B cell (primary cell): ENCODE results near the gene SKIC8. TPM values are rescaled to one million over a fixed set of nuclear protein-coding genes. Genes with fewer than 3 reads are reported as not detected.

ENCODE experiments used
- ATAC-seq: fragments of 200-7000 bp; cut with Tn5 transposase; one replicate; pipeline ENCODE4 v1.10.0; 2021; ENCODE audit warnings: low read depth, mild to moderate bottlenecking, moderate number of reproducible peaks, moderate library complexity
- CTCF ChIA-PET: fragments of 350-600 bp; sonication (Branson Sonifier 250); formaldehyde crosslinking; loops from one replicate; lab custom pipeline; 2021; ENCODE audit warnings: antibody characterized with exemption, inconsistent platforms; lab: Charles Lee
- POLR2A ChIA-PET: fragments of 350-600 bp; sonication (Branson Sonifier 250); formaldehyde crosslinking; loops from one replicate; lab custom pipeline; 2021; ENCODE audit warnings: antibody characterized with exemption; lab: Charles Lee
- DNase-seq: peaks from one replicate; pipeline ENCODE4 v3.0.0; 2013
- H2AFZ ChIP-seq: 2 replicates; pipeline ENCODE4 v1.6.1; 2012; ENCODE audit warnings: mild to moderate bottlenecking, low read depth, low read length; ENCODE audit not compliant: insufficient read depth, poor library complexity, severe bottlenecking
- H3K27ac ChIP-seq, 2 donors: 1 replicate in 1 of 2; 2 replicates in 1 of 2; pipeline ENCODE4 v1.5.1; 2012 to 2013; ENCODE audit warnings: low read length in 2 of 2, mild to moderate bottlenecking in 2 of 2, moderate library complexity in 1 of 2
- H3K27me3 ChIP-seq, 4 experiments: fragments of 200-600 bp in 1 of 4; sonication (generic) in 1 of 4; replicated peaks in 1 of 4; 1 replicate in 2 of 4; 2 replicates in 2 of 4; pipeline versions ENCODE4 v1.6.1 to v1.7.0; 2013 to 2016; ENCODE audit warnings: low read length in 3 of 4, mild to moderate bottlenecking in 2 of 4, mixed read lengths in 1 of 4, moderate library complexity in 1 of 4; ENCODE audit not compliant: insufficient read depth in 4 of 4, control insufficient read depth in 3 of 4; ENCODE audit errors: control extremely low read depth in 1 of 4
- H3K36me3 ChIP-seq, 2 experiments: replicated peaks in 1 of 2; 1 replicate in 1 of 2; 2 replicates in 1 of 2; pipeline versions ENCODE4 v1.6.1 to v1.7.1; 2013; ENCODE audit warnings: low read length in 1 of 2; ENCODE audit not compliant: insufficient read depth in 2 of 2, control insufficient read depth in 1 of 2; ENCODE audit errors: control extremely low read depth in 1 of 2, extremely low read depth in 1 of 2
- H3K4me1 ChIP-seq, 2 donors: fragments of 200-600 bp in 1 of 2; sonication (generic) in 1 of 2; 1 replicate in 1 of 2; 2 replicates in 1 of 2; pipeline versions ENCODE4 v1.5.1 to v1.6.1; 2013 to 2017; ENCODE audit warnings: low read length in 2 of 2; ENCODE audit not compliant: control insufficient read depth in 2 of 2, insufficient read depth in 2 of 2
- H3K4me2 ChIP-seq: replicated peaks from 2 replicates; pipeline ENCODE3; 2012; ENCODE audit warnings: mild to moderate bottlenecking, low read depth, low read length; ENCODE audit not compliant: poor library complexity, severe bottlenecking
- H3K4me3 ChIP-seq, 5 experiments: fragments of 200-600 bp in 1 of 5; sonication (generic) in 1 of 5; 1 replicate in 3 of 5; 2 replicates in 2 of 5; pipeline versions ENCODE4 v1.5.1 to v1.7.0; 2011 to 2016; ENCODE audit warnings: low read length in 4 of 5, mild to moderate bottlenecking in 4 of 5, low read depth in 2 of 5, control low read depth in 1 of 5, moderate library complexity in 1 of 5; ENCODE audit not compliant: insufficient read depth in 1 of 5; ENCODE audit errors: control extremely low read depth in 1 of 5, extremely low read depth in 1 of 5
- H3K79me2 ChIP-seq: fragments of 200-600 bp; sonication (generic); one replicate; pipeline ENCODE4 v1.6.0; 2016; ENCODE audit warnings: low read length; ENCODE audit not compliant: control insufficient read depth, insufficient read depth
- H3K9ac ChIP-seq: fragments of 200-600 bp; sonication (generic); 2 replicates; pipeline ENCODE4 v1.6.1; 2017; ENCODE audit warnings: mild to moderate bottlenecking, low read length, moderate library complexity
- H3K9me3 ChIP-seq, 3 donors: one replicate each; pipeline versions ENCODE4 v1.6.1 to v1.7.1; 2013; ENCODE audit warnings: low read length in 2 of 3; ENCODE audit not compliant: control insufficient read depth in 2 of 3, insufficient read depth in 1 of 3; ENCODE audit errors: control extremely low read depth in 1 of 3
- H4K20me1 ChIP-seq: 2 replicates; pipeline ENCODE4 v1.6.0; 2012; ENCODE audit warnings: mild to moderate bottlenecking, low read length; ENCODE audit not compliant: insufficient read depth, control insufficient read depth, poor library complexity, severe bottlenecking
- H3K27ac Mint-ChIP-seq: one replicate; pipeline ENCODE4 v1.8.0; 2021; ENCODE audit warnings: mixed read lengths
- H3K27me3 Mint-ChIP-seq: one replicate; pipeline ENCODE4 v1.8.0; 2021; ENCODE audit warnings: mixed read lengths
- H3K4me1 Mint-ChIP-seq: one replicate; pipeline ENCODE4 v1.8.0; 2021; ENCODE audit warnings: mixed read lengths
- H3K4me3 Mint-ChIP-seq: one replicate; pipeline ENCODE4 v1.8.0; 2021; ENCODE audit warnings: mixed read lengths
- H3K9me3 Mint-ChIP-seq: one replicate; pipeline ENCODE4 v1.8.0; 2022; ENCODE audit warnings: mixed read lengths; ENCODE audit not compliant: insufficient read depth
- EZH2 ChIP-seq: IDR thresholded peaks from 2 replicates; pipeline ENCODE4 v1.6.1; 2012; ENCODE audit warnings: borderline replicate concordance, low read depth, mild to moderate bottlenecking, moderate library complexity, low read length; ENCODE audit not compliant: insufficient read depth, poor library complexity, severe bottlenecking
- WGBS: methylation state at CpG from one replicate; pipeline ENCODE4 v1.1.5; 2013; ENCODE audit warnings: missing lambda C conversion rate; ENCODE audit not compliant: insufficient coverage; 5-methylcytosine and 5-hydroxymethylcytosine counted together
- intact Hi-C: fragments of 100-400 bp; cut with micrococcal nuclease; formaldehyde crosslinking; loops from one replicate; pipeline ENCODE4 v1.10.0; 2022
- polyA plus RNA-seq: library from polyadenylated mRNA; depleted of rRNA; stranded (reverse); fragments of >200 nt; gene quantifications from 2 replicates; pipeline ENCODE4 v1.2.3, GENCODE V29; 2012
- total RNA-seq, 2 donors: library from RNA; stranded (reverse); fragments of 120-200 nt in 1 of 2; gene quantifications; 1 replicate in 1 of 2; 2 replicates in 1 of 2; pipeline versions ENCODE4 v1.2.3 to v1.2.4, GENCODE V29; 2013 to 2022
- TF ChIP-seq, protein P1 (sequence below): fragments of 200-600 bp; IDR thresholded peaks from one replicate; pipeline ENCODE4 v1.8.0; 2022; ENCODE audit warnings: antibody characterized with exemption, mild to moderate bottlenecking

Gene SKIC8
- total and polyA plus RNA-seq, 2 donors (not counting 1 experiment from before 2014, with no cell fraction given) = 31.9 to 40.2 TPM

DNA sequence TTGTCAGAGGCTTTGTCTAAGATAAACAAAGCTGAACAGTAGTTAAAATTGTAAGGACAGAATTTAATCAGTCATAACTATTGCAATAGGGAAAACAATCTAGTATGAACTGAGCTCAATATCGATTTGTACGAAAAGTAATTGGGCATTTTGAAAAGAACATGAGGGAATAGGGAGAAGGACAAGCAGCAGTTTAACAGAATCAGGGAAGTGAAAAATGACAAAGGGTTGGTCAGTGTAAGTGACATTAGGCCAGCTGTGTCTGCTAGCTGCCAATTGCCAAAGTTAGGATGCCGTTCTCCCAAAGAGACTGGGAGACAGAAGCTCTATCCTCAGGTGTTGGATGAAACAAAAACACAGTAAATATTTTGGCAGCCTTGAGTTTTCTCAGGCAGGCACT lies 38.3 kb downstream of the SKIC8 start:
- no peaks in the 10 kb centered on the region for H3K9me3 Mint-ChIP-seq
- Histone ChIP-seq H3K27ac (no peak overlapping the region), H4K20me1 (no peaks in the 10 kb centered on the region), H3K9me3 (no peaks in the 10 kb centered on the region), H3K4me2 (no peak overlapping the region), H3K27me3 (peaks cover 0 to 3% (median 0%) of the 10 kb centered on the region in 4 experiments), H3K4me3 (no peak overlapping the region), H2AFZ (no peak overlapping the region), H3K36me3 (no peaks in the 10 kb centered on the region), H3K9ac (no peak overlapping the region), H3K79me2 (no peaks in the 10 kb centered on the region), H3K4me1 (peaks cover 10% of the 10 kb centered on the region in 2 donors)
- DNase-seq = no peak
- TF ChIP-seq, protein P1, sequence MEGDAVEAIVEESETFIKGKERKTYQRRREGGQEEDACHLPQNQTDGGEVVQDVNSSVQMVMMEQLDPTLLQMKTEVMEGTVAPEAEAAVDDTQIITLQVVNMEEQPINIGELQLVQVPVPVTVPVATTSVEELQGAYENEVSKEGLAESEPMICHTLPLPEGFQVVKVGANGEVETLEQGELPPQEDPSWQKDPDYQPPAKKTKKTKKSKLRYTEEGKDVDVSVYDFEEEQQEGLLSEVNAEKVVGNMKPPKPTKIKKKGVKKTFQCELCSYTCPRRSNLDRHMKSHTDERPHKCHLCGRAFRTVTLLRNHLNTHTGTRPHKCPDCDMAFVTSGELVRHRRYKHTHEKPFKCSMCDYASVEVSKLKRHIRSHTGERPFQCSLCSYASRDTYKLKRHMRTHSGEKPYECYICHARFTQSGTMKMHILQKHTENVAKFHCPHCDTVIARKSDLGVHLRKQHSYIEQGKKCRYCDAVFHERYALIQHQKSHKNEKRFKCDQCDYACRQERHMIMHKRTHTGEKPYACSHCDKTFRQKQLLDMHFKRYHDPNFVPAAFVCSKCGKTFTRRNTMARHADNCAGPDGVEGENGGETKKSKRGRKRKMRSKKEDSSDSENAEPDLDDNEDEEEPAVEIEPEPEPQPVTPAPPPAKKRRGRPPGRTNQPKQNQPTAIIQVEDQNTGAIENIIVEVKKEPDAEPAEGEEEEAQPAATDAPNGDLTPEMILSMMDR = no peak
- intact Hi-C loops = no loop called here
- H3K4me1 Mint-ChIP-seq = peaks cover 13% of the 10 kb centered on the region
- no peak overlapping the region for H3K4me3 Mint-ChIP-seq
- H3K27me3 Mint-ChIP-seq = no peaks in the 10 kb centered on the region
- ChIA-PET POLR2A (no interaction called here), CTCF (interaction anchor here (0.6 kb wide), 2 partner anchors 19 to 20 kb away, joined by 3 read pairs; no protein-coding TSS in a partner anchor)
- 96% methylated on average over 3 of the region's 3 CpGs for WGBS
- no peak overlapping the region for H3K27ac Mint-ChIP-seq
- no peak for ATAC-seq

DNA sequence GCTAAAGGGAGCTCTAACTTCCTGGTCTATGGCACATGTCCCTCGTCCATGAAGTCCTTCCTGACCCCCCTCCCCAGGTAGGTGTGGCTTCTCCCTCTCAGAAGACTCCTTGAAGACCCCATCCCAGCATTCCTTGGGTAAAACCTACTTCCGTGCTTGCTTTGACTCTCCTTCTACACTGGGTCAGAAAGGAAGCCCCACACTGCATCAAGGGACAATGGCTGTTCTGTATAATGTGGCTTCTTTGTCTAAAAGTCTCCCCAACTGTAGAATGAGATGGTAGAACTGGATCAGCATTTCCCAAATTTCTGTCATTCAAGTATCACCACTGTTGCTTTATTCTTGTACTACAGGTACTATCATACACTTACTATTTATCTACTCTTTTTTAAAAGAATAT lies 38.9 kb downstream of the SKIC8 start:
- H3K4me1 ChIP-seq = peaks cover 6% of the 10 kb centered on the region in 2 donors
- Mint-ChIP-seq H3K27ac (no peak overlapping the region), H3K27me3 (no peaks in the 10 kb centered on the region), H3K9me3 (no peaks in the 10 kb centered on the region), H3K4me3 (no peak overlapping the region), H3K4me1 (peaks cover 8% of the 10 kb centered on the region)
- no peak overlapping the region for H3K4me3 ChIP-seq
- H3K9me3 ChIP-seq = no peaks in the 10 kb centered on the region
- intact Hi-C loops = no loop called here
- peaks cover 0 to 3% (median 0%) of the 10 kb centered on the region in 4 experiments for H3K27me3 ChIP-seq
- H3K36me3 ChIP-seq = no peaks in the 10 kb centered on the region
- H3K4me2 ChIP-seq = no peak overlapping the region
- no peak overlapping the region for H3K27ac ChIP-seq
- ATAC-seq (no peak), DNase-seq (no peak)
- no peaks in the 10 kb centered on the region for H3K79me2 ChIP-seq
- no peak overlapping the region for H2AFZ ChIP-seq
- ChIA-PET POLR2A (no interaction called here), CTCF (no interaction called here)
- TF ChIP-seq, protein P1 = no peak
- no peak for TF ChIP-seq EZH2
- WGBS = no CpG with 5 or more reads among the region's 2 CpGs
- no peak overlapping the region for H3K9ac ChIP-seq
- H4K20me1 ChIP-seq = no peaks in the 10 kb centered on the region
